ENCODE data around the gene CRYBB1.

CRYBB1 gene

DNA sequence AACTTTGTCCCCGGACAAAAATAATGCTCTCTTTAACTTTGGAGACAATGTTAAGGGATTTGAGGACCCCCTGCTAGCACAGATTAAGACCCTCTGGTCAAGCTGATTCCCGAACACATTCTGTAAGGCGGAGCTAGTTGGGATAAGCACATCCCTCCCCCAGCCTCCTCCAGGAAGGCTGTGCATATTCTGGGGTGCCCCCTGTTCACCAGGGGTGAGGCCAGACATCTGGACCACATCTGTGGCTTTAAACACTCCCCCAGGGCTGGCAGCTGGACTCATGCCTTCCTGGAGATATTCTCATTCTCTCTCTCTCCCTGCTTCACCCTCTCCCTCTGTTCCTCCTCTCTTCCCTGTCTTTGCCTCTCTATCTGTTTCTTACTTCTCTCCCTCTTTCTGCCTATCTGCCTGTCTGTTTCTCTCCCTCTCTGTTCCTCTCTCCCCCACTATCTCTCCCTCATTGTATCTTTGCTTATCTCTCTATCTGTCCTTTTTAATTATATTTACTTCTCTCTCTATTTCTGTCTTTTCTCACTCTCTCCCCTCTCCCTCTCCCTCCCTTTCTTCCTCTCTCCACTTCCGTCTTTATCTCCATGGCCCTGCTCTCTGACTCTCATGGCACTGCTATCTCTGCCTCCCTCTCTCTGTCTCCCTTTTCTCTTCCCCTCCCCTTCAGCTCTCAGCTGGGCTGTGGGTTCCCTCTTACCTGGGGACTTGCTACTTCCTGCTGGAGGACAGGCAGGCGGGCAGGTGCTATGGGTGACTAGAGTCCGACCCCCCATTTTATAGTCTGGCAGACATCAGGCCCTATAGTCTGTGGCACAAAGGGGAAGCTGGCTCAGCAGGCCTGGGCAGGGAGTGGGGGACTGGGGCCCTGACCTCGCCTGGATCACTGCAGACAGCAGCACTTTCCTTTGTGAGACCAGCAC is at the start of gene CRYBB1:
Gene CRYBB1, minus strand, starts transcription at position 757 of the 929 bp plus-strand sequence. CDS start 1,708 bp downstream, outside the sequence.
- DNase-seq = no peak

DNA sequence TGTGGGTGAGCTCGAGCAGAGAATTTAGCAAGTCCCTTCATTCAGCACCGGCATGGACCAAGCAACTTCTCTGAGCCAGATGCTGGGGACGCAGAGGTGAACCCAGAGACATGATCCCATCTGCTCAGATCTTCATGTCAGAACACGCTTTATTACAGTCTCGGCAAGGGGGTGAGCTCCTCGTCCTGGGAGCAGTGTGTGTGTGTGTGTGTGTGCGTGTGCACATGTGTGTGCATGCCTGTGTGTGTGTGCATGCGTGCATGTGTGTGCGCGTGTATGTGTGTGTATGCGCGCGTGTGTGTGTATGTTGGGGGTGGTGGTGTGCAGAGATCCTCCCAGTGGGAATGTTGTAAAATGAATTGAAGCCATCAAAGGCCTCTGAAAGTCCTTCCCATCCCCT is 49.3 kb upstream of the CRYBB1 start:
- DNase-seq = no peak

DNA sequence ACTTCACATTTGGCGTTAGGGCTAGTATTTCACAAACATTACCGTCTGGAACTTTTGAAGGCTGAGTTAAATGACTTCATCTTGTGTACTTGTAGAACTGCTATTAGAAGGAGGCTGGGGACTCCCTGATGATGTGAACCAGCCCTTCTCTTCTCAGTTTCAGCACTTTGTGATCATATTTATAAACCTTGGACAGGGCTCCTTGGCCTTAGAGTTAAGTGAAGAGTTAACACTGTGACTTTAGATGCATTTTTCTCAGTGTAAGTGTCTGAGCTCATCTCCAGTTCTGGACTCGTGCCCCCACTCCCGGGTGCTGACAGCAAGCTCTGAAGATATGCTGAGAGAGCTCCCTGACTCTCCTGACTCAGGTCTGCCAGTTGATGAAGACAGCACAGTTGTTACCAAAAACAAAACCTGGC is 48.0 kb upstream of the CRYBB1 start:
- DNase-seq = no peak

DNA sequence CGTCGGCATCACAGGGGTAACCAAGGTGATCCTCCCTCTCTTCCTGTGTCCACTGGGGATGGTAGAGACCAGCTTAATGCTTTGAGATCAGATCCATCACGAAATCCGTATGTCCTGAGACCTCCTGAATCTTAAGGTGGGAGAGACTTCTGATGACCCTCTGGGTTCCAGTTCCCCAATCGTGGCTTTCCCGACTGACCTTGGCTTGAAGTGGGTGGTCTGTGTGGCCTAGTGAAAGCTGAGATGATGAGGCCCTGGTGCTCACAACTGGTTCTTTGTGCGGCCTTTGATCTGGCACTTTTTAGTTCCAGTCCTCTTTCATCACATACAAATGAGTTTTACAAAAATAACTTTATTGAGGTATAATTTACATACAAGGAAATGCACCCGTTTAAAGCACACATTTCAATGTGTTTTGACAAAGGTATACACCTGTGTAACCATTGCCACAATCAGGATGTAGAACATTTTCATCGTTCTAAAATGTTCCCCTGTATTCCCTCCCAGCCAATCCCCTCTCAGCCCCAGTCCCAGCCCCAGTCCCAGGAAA is 45.6 kb upstream of the CRYBB1 start:
- DNase-seq = no peak

DNA sequence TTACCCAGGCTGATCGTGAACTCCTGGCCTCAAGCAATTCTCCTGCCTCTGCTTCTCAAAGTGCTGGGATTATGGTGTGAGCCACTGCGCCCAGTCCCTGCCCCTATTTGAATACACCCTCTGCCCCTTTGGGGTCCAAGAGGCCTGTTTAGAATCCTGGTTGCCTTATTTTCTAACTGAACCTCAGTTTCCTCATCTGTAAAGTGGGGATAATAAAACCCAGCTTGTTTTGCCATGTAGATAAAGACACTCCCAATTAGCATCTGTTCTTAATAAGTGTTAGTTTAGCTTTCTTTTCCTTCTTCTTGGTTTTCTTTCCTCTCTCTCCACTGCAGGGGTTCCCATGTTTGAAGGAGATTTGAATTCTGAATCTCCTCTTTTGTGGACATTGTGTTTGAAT is 44.3 kb upstream of the CRYBB1 start:
- no peak for DNase-seq

DNA sequence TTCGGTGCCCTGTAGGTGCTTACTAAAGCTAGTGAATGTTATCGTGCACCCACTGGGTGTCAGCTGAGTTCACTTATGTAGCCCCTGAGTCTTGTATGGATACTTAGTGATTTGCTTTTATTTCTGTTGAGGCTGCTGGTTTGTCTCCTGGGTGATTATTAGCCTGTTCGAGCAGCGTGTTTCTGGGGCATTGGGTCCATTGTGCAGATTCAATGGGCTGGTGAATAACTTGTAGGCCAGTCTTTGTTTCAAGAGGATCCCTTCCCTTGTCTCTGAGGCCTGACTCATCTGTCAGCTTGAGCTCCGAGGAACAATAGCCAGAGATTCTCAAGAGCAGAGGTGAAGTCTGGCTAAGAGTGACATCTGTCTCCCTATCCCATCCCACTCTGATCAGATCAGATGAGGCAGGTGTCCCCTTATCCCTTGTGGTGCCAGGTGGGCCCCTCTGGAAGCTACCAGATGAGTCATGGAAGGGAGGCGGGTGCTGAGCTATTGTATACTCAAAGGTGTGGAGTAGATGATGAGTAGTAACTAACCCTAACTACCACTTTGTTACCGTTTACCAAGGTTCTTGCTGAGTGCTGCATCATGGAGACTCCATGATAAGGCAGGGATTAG is 43.2 kb upstream of the CRYBB1 start:
- DNase-seq = no peak

DNA sequence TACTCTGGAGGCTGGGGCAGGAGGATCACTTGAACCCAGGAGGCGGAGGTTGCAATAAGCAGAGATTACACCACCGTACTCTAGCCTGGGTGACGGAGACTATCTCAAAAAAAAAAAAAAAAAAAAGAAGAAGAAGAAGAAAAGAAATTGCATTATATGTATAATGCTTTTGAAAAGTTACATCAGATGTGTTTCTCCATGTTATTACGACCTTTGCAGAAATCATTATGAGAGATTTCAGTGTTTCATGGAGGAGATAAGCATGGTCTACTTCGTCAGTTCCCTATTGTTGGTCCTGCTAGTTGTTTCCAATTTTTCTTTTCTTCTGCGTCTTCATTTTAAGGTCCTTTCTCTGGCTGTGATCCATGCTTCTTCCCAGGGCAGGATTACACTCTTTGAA is 42.5 kb upstream of the CRYBB1 start:
- DNase-seq = no peak

DNA sequence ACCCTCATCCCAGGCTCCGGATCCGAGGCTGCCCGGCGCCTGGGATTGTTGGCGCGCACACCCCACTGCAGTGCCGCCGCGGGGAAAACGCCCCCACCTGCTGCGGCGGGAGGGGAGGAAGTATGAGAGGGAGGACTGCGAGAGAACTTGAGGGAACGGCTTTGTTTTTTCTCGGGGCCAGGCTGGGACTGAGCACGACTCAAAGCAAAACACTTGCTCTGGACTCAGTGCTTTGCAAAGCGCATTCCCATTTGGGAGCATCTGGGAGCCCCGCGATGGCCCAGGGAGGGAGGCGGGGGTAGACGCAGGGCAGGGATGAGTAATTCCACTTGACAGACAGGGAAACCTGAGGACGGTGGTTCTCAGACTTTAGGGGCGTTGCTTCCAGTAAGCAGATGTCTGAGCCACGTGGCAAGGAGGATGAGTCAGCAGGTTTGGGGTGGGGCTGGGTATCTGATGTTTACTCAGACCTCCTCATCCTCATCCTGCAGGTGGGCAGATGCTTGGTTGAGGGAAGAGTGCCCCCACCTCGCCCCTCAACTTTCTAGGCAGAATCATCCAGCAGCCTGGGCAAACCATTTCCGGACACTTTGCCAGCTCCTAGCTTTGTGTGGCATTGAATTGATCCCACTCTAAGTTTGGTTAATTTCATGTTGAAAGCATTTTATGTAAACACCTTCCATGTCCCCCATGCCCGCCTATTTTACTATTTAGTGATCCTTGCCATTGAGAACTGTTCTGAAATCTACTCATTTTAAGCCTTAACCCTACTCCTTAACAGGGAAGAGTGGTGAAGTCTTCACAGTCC is 41.0 kb upstream of the CRYBB1 start:
- peak; percentile 75 for DNase-seq

DNA sequence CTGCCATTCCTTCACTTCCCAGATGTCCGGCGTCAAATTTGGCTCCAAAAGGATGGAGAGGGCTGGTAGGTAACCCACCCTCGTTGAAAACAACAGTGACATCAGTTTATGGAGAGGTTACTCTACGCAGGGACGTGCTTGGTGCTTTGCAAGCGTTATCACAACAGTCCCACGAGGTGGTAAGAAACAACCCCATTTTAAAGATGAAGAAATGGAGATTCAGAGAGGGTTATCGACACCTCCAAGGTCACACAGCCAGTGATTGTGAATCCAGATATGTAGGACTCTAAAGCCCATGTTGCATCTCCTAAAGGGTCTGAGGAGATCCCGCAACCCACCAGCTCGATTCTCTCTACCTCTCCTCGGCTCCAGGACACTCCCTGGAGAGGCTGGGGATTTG is 40.3 kb upstream of the CRYBB1 start:
- no peak for DNase-seq

DNA sequence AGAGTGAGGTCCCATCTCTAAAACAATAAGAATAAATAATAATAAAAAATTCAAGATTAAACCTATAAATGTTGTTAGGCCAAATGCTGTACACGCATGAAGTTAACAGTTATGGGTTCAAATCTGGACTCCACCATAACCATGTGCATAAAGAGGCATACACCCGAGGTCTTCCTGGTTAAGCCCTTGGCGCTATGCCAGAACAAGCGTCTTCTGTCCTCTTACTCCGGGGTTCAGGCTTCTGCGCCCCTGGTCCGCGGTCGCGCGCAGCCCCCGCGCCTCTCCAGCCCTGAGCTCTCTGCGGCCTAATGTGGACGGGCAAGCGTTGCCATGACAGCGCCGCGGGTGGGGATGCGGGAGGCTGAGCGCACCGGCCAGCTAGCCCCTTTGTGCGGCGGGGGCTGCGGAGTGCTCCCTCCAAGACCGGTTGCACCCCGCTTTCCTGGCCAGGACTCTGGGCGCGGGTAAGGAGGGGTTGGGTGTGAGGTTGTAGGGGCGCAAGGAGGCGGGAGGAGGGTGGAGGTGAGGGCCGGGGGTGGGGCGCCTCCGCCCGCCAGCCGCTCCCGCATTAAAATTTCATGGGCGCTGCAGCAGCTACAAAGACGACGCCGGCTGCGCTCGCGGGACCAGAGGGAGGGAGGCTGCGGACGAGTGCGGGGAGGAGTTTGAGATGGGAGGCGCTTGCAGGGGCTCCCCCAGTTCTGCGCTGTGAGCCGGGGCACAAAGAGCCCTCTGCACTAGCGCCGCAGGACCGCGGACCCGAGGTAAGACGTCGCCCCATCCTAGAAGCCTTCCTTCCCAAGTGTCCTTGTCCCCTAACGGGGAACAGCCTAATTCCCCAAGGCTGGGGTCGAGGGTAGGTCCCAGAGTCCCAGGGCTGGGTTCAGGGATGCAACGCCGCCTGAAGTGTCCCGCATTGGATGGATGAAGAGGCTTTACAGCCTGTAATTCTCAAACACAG is 39.3 kb upstream of the CRYBB1 start, which contains the start of gene MIAT:
Gene MIAT, plus strand, starts transcription at position 698 of the 961 bp plus-strand sequence.
- peak; percentile 29 for DNase-seq

DNA sequence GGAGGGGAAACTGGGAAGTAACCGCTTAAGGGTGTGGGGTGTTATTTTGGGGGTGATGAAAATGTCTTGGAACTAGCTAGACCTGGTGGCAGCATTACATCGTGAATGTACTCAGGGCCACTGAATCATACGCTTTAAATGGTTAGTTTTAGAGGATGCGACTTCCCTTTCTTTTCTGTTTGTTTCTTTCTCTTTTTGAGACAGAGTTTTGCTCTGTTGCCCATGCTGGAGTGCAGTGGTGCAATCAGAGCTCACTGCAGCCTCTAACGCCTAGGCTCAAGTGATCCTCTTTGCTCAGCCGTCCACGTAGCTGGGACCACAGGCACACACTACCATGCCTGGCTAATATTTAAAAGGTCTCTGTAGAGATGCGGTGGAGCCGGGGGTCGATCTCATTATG is 34.0 kb upstream of the CRYBB1 start:
- no peak for DNase-seq

DNA sequence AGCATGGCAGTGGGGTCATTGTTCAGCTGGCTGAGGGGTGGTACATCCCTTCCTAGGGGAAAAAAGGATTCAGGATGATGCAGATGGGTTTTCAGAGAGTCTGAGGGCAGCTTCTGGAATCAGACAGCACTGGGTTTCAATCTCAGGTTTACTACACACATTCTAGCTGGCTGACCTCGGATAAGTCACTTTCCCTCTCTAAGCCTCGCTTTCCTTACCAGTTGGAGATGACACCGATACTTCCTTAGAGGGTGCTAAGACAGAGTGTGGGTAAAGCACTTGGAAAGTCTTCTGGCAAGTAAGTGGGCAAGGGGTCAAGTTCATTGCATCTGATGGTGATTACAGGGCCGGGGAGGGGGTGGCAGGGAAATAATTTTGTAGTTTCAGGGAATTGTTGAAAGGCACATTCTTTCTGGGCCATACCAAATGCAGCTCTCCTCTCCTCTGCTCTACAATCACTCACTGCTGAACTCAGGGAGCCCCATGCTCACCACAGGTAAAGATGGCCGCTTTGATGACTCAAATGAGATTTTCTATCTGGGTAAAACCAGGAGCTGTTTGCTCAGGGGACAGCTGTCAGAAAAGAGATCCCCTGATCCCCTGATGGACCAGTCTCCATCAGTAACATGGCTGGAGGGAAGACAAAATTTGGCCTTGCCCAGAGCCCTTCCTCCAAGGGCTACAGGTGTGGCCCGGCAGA is 33.0 kb upstream of the CRYBB1 start:
- no peak for DNase-seq

DNA sequence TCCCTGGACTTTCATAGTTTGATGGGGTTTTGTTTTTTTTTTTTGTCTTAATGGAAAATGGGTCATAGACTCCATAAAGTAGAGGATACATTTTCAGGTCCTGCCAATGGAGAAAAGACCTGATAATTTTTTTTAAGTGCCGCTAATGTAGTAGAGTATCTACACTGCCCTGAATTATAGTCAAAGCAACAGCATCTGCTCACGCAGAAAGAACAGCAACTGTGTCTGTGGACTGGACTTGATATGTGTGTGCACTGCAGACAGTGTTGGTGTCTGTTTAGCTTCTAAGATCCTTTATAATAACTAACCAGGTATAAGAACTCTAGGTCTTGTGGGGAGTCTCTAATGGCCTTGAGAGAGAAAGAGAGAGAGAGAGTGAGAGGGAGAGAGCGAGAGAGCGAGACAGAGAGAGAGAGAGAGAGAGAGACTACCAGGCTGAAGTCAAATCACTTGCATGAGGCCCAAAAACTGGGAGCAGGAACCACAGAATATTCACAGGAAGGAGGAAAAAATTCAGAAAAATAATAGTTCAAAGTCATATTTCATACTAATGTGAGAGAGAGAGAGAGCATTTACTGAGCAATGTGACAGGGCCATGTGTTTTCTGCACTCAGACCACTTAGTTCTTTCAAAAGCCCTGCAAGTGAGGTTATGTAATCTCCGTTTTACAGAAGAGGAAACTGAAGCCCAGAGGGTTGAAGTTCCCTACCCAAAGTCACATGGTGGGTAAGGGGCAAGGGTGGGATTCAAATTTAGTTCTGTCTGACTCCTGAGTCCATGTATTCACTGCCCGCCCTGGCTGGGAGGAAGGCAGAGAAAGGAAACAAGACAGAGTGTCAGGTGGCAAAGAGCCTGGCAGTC is 30.9 kb upstream of the CRYBB1 start:
- peak; percentile 53 for DNase-seq

DNA sequence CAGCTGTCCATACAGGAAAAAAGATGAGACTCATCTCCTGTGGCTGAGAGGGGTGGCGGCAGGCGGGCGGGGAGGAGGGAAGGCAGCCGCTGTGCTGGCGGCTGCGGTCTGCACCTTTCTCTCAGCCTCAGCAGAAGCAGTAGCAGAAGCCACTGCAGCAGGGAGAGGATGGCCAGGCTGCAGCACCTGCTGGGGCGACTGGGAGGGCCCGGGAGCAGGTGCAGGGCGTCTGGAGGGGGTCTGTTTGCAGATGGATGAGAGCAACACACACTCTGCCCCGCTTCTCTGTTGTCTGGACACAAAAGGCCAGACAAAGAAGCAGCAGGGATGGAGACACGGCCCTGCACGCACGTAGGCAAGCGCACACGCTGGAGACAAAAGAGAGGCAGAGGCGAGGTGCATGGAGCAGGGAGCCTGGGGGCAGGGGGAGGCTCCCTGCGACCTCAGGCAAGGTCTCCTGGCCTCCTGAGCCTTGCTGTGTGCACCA is 30.2 kb upstream of the CRYBB1 start:
- DNase-seq = peak; percentile 90

DNA sequence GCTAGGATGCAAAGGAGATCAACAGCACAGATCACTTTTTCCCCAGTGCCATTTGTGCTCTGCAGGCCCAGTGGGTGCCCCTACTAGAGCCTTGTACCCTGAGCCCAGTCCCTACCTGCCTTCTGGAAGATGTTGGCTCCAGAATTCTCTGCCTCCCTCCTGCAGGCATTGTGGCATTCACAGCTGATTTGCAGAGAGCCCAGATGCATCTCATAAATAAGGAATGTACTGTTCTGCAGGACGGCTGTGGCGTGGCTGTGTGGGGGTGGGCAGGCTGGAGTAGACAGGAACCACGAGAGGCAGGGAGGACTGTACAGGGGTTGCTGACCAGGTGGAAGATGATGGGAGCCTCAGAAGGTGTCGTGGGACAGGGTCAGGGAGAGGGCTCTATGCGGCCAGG is 28.3 kb upstream of the CRYBB1 start:
- peak; percentile 13 for DNase-seq

DNA sequence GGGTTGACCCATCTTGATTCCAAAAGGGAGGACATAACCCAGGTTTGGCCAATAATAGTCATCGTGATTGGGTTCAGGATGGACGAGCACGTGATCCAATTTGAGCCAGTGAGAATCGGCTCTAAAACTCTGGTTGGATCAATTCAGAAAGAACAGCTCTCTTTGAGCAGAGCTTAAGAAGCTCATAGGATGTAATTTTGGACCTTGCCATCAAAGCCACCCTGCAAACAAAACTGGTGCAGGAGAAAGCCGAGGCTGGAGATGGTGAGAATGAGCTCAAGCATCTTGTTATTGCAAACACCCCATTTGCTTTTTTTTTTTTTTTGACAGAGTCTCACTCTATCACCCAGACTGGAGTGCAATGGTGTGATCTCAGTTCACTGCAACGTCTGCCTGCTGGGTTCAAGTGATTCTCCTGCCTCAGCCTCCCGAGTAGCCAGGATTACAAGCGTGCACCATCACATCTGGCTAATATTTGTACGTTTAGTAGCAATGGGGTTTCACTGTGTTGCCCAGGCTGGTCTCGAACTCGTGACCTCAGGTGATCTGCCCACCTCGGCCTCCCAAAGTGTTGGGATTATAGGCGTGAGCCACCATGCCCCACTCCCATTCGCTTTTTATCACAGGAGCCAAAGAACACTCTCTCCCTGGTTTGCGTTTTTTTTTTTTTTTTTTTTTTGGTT is 25.7 kb upstream of the CRYBB1 start:
- DNase-seq = no peak

DNA sequence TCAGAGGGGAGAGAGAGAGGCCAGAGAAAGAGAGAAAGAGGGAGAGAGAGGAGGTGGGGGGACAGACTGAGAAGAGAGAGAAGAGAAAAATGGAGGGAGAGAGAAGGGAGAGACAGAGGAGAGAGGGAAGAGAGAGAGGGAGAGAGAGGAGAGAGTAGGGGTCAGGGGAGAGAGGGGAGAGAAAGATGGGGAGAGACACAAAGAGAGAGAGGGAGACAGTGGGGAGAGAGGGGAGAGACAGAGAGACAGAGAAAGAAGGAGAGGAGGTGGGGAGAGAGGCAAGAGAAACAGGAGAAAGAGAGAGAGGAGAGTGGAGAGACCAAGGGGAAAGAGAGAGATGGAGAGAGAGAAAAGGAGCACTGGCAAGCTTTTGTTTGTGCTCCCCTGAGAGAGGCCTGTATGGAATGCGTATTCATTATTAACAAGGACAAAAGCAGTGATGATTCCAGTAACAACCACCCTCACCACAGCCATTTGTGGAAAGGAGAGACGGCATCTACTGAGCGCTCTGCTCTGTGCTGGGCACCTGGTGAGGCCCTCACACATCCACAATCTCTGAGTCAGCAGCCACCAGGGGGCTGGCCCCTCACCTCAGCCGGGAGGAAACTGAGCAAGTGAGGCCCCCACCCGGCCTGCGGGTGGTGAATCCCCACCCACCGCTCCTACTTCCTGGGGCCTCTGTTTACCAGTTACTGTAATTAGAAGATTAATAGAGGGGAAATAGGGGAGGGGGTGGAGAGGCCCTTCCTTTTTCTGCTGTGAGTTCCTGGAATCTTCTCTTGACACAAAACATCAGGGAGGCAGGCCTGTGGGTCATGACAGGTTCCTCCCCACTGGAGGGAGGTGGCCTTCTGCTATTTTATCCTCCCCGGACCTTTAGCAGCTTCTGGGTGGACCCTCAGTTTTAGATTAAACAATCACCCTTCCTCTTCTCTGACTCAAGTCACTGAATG is 24.9 kb upstream of the CRYBB1 start:
- DNase-seq = peak; percentile 28

DNA sequence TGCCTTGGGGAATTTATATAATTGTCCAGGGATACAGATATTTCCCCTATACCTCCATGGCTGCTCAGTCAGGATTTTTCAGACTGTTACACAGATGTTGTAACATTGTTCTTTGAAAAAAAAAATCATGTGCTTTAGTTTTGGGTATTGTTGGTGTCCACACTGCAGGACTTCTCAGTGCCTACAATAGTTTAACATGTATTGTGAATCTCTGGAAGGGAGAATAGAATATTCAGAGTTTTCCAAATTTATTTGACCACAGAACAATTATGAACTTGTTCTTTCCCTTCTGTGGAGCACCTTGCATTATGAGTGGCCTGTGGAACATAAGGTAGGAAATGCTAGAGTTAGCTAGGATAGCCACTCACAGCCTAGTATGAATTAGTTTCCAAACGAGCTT is 18.5 kb upstream of the CRYBB1 start:
- DNase-seq = no peak
